NCI-H774 (cell line): ENCODE results near the gene CDC42BPB.

Source experiments
- DNase-seq: peaks from one replicate; lab custom pipeline; 2025; lab: John Stamatoyannopoulos, UW

Gene CDC42BPB

DNA sequence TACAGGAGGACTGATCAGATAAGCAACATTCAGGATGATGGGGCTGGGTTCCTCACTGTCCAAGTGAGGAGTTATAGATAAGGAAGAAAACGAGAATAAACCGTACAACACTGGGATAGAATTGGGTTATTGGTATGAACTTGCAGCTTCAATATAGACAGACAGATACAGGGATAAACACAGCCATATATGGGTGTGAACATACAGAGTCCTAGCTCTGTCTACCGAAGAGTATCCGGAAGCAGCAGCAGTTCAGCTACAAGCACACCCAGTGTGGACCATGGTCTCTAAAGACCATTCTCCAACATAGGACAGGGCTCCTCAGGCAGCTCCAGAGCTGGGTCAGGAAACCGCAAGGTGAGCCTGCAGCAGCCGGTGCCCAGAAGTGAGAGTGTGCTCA, 40.8 kb downstream of the CDC42BPB start:
- DNase-seq, result no peak

DNA sequence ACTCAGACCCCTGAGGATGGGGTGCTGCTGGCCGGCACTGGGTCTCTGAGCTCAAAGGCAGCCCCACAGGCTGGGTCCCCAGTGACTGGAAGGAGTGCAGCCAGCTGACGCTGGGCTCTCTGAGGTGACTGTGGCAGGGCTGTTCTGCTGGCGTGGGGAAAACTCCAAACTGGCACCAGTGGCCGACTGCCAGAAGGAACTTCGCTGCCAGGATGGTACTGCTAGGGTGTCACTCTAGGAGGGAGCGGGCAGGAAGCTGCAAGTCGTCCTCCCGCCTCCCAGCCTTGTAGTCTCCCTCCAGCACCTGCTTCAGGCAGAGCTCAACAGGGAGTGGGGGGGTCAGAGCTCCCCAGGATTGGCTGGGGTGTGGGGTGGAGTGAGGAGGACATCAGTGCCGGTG, 41.3 kb downstream of the CDC42BPB start:
- no peak for DNase-seq

DNA sequence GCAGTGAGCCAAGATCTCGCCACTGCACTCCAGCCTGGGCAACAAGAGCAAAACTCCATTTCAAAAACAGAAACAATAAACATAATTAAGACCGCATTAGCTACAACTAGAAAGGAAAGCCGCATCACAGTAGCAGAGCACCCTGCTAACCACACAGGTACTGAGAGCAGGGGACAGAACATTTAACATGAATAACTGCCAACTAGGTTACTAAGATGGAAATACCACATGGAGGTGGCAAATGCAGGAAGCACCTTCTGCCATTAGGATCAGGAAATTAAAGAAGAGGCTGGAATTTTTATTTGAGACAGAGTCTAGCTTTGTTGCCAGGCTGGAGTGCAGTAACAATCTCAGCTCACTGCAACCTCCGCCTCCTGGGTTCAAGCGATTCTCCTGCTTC, 41.9 kb downstream of the CDC42BPB start:
- no peak for DNase-seq

DNA sequence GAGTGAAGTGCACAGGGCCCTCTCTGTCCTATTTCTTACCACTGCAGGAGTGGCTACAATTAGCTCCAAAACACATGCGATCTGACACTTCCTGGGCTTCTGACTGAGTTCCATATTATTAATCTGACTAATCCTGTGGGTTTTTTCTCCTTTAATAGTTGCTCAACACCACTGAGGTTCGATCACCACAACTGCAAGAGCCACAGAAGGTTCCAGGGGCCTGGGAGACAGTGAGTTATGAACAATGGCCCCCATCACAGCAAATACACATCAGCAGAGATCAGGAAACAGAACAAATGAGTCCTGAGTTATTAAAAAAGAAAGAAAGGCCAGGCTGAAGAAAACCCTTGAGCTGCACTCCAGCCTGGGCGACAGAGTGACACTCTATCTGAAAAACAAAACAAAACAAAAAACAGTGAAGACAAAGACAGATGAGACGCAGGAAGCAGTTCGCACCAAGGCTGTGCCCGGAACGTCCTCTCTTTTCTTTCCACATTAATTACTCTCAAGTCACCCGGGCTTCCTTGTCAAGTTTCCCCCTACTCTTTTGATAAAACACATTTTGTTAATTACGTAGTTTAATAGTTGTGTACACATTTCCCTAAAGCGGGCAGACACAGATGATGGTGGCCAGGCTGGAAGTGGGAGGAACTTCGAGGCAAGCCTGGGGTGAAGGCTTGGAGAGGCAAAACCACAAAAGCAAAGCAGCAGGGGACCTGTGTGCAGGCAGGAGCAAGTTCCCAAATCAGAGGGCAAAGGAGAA, 42.7 kb downstream of the CDC42BPB start:
- DNase-seq, result no peak

DNA sequence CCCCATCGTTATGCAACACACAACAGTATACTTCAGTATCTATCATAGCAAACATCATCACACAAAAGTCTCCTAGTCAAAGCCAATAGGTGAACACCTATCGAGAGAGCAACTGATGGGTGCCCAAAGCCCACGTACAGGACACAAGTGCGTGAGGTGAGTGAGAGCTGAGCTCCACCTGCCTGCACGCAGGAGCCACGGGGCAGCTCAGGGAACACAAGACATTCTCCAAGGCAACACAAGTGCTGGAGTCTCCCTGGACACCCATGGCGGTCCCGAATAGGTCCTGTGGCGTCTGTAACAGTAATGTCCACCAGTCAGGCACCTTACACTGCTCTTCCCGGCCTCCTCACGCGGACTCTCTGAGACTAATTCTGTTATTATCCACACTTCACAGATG, 44.3 kb downstream of the CDC42BPB start:
- DNase-seq, result no peak

DNA sequence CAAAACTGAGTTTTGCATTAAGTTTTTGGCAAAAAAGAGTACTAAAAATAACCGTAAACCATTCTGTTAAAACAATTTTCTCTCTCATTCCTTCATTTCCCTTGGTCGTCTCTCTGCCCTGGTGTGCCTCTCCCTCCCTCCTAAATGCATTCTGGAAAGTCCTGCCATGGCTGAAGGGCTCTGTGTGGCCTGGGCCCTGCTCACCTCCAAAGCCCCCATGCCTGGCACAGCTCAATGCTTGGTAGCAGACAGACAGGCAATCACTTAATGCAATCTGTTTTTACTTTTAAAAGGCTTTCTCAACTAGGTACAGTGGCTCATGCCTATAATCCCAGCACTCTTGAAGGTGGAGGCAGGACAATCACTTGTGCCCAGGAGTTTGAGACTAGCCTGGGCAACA, 47.8 kb downstream of the CDC42BPB start:
- DNase-seq, result no peak

DNA sequence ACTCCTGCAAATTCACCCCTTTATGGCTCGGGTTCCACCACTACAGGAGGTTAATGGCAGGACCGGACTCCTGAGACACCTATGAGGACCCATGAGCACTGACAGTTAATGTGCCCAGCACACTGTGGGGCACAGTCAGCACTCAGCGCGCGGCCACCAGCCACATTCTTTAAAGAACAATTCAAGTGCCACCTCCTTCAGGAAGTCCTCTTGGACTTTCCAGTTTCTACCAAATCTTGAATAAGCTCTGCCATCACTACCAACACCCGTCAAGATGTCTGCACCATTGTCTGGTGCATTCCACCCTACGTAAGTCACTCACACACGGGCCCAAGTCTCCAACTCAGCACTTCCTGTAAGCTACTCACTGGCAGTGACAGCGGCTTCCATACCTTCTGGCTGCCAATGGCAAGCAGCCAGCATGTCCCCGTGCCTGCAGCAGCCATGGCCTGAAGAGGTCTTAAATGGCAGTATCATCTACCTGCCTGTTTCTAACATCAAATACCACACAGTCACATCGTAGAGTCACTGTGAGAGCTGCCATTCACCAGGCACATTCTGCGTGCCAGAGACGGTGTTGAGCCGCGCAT, 48.5 kb downstream of the CDC42BPB start:
- no peak for DNase-seq

DNA sequence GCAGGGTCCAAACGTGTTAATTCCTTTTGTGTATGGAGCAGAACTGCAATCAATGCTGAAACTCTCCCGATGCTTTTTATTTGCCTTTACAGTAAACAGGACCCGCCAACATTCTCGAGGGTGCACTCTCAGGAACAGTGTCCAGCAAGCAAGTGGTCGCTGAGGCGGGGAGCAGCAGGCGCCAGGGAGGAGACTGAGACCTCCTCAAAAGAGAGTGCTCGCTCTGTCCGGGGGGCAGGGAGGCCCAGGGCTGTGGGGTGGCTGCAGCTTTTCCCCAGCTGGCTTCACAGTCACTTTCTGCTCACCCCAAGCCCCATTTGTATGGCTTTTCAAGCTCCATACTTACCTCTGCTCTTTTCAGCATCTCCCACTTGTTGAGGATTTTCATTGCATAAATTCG, 49.2 kb downstream of the CDC42BPB start:
- DNase-seq, result no peak

DNA sequence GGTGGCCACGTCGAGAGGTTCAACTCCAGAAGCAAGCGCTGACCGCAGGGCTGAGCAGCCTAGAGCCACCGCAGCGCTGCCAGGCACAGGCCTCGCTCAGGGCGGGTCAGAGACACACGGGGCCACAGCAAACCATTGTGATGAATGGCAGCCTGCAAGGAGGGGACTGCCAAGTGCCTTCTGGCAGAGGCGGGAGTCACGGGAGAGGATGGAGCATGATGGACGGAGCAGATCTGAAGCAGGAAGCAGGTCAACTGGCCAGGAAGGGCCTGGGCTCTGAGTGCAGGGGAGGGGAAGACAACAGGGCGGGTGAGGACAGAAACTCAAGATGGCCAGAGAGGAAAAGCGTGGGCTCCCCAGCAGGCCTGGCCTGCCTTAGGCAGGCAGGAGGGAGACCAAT, 49.8 kb downstream of the CDC42BPB start:
- DNase-seq, result no peak

DNA sequence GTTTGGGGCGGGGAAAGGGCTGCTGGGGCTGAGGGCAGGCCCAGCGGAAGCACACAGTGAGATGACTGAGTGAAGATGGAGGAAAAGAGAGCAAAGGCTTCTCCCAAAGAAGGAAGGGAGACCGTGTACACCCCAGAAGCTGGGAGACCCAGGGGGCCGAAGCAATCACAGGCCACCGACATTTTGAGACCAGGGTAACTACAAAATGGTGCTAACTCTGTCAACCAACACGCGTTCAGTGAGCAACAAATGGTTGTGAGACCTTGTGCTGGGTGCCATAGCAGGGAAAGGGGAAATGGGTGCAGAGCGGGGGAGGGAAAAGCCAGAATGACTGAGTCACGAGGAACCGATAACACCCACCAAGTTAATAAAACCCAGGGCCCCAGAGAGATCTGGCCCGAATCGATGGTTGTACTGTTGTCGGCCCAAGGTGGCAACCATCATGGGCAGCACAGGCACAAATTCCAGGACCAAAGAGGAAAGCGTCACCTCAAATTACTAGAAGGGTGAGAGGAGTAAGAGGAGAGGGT, 50.3 kb downstream of the CDC42BPB start:
- no peak for DNase-seq

DNA sequence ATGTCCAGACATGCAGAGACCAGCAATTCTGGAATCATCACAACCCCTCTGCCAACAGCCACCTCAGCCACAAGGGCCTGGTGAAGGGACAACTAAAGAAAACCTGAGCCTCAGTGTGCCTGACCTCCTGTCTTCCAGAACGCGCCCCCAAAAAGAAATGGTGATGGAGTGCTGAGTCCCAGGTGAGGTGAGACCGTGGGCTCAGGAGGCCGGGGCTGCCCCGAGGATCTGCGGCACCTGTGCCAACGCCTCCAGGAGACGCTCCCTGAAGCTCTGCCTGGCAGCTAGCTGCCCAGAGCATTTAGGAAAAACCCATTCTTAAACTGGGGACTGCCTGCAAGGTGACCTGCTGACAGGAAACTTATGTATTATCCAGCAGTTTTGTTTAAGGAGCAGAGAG, 51.2 kb downstream of the CDC42BPB start:
- DNase-seq, result no peak

DNA sequence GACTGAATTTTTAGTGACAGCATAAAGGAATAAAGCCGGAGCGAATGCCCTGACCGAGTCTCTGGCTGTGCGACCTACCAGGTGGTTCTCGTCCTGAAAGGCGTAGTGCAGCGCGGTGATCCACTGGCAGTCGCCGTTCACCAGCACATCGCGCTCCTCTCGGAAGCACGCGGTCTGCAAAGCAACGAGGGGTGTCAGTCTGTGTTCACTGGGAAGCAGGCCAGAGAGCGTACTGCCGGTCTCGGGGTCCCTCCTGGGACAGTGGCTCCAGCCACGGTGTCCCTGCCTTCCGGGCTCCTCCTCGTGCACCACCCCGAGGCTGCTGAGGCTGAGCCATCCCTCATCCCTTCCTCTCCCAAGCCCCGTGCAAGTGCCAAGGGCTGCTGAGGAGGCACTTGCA, 53.5 kb downstream of the CDC42BPB start:
- DNase-seq, result no peak

DNA sequence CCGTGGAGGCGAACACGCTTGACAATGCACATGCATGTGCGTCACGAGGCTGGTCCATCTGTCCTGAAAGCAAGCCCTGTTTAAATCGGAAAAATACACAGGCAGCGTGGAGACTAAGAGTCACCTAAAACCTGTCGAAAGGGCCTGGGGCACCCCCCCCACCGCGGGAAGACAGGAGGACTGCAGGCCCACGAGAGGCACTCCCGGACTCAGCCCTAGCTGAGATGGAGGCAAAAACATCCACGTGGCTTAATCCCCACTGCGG, 54.1 kb downstream of the CDC42BPB start:
- no peak for DNase-seq

DNA sequence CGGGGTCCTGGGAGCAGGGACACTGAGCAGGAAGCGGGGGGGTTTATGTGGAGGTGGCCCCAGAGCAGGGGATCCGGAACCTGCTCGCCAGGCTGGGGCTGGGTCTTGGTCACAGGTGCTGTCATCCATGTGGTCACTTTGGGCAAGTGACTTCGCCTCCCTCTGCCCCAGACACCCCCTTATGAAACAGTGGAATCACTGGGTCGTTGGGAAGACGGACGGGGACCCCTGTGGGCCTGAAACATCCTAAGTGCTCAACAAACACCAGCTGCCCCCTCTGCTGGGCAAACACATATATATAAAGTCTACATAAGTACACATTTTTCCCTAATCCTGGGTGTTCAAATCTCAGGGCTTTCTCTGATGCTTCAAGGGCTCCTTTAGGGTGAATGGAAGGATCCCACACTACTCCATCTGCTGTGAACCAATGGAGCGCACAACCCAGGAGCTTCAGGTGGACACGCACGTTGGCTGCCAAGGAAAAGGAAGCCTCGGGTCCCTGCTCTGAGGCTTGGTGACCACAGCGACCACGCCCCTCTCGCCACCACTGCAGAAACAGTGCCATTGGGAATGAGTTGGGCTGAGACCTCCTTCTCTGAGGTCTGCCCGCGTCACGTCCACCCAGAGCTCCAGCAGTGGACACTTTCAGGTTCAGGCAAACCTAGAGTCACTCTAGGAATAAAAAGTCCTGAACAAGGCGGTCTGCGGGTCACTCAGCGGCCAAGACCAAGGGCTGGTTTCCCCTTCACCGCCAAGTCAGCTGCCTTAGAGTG, 54.6 kb downstream of the CDC42BPB start:
- DNase-seq, result no peak

DNA sequence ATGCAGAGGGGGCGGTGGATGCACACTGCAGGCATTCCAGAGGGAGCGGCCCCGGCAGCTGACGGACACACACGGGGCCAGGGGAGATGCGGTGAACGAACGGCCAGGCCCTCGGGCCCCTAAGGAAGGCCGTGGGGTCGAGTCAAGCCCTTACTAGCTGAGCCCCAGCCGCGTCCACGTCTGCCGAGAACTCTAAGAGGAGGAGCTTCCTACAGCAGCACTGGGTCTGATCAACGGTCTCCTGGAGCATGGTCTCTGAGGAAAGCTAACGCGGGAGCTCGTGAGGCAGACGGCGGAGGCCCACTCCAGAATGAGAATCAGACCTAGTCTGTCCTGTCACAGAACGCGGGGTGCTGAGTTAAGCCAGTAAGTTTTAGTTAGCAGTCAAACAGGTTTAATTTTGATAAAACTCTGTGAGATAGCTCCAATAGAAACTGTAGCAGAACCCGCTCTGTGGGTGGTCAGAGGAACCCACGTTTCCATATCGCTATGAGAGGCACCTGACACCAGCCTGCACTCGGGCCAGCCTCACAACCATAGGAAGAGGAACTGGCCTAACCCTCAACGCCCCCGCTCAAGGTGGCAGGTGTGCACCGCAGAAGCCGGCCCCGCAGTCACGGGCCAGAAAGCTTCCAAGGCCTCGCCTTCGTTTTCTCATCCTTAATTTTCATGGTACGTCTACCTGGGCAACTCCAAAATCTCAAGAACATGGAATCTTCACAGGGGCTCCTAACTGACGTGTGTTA, 55.5 kb downstream of the CDC42BPB start:
- no peak for DNase-seq

DNA sequence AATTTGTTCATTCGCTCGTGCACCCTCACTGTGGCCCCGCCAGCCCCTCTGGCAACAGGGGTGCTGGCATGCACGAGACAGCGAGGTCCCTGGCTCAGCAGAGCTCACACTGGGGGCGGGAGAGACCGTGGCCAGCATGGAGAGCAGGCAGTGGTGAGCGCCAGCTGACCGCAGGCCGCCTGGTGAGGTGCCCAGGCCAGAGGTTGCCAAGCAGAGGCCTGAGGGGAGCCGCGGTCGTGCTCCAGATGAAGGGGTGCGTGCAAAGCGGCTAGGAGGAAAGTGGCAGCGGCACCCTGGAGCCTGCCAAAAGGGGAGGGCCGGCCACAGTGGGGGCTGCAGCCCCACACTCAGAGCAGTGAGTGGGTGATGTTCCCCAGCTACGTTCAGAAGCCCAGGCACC, 56.1 kb downstream of the CDC42BPB start:
- no peak for DNase-seq

DNA sequence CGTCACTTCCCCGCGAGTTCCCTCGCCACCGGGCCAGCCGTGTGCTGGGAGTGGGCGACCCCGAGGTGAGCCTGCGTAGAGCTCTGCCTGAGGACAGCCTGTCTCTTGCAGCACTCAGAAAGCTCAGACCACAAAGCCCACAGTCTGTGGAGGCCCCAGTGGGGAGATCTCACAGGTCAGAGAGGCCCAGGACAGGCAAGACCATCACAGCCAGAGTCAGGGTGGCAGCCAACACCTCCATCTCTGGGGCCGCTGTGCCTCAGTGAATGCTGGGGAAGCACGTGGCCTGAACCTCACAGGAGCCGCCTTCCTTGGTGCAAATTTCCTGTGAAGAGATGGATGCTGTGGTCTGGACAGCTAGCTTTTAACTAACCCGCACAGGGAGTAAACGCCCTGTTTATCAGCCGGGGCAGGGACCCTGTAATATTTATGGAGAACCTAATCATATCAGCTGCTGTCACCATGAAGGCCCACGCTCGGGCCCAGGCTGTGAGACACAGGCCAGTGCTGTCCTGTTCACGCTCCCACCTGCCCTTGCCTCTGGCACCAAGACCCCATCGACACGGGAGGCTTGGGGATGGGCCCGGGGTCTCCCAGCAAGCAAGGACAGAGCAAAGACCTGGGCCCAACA, 56.9 kb downstream of the CDC42BPB start:
- no peak for DNase-seq

DNA sequence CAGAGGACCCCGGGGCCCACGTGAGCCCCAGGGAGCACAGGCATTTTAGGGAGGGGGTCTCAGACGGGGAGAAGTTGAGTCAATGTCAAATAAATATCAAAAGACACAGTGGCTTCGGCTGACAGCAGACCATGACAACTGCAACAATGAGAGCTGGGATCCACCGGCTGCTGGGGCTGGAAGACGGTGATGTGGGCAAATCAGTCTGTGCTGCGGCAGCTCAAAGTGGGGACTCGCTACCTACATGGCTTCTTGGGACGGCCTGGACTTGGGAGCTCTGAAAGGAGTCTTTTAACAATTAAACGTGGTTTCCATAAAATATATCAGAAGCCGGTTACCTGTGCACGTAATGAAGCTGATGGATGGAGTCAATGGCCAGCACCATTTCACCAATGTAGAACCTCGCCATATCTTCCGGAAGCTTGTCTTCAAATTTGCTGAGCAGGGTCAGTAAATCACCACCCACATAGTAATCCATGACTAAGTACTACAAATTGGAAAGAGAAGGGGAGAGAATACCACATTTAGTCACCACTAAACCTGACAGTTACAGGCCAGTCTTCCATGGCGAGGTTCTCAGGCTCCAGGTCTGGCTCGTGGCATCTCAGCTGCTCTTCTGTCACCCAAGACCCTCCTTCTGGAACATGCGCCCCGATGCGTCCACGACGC, 58.0 kb downstream of the CDC42BPB start:
- no peak for DNase-seq

DNA sequence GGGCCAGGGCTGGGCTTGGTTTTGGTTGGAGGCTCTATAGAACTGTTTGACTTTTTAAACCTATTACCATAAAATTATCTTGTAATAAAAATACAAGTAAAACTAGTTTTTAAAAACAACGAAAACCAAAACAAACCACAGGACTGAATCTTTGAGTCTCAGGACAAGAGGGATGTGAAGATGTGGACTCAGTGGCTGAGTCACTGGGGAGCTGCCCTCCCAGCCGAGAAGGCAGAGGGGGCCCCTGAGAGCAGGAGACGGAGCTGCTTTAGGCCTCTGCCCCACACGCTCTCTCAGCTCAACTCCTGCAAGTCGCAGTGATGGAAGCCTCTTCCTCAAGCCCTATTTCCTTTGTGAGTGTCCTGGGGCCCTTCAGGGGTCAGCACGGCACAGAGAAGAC, 59.0 kb downstream of the CDC42BPB start:
- DNase-seq, result no peak

DNA sequence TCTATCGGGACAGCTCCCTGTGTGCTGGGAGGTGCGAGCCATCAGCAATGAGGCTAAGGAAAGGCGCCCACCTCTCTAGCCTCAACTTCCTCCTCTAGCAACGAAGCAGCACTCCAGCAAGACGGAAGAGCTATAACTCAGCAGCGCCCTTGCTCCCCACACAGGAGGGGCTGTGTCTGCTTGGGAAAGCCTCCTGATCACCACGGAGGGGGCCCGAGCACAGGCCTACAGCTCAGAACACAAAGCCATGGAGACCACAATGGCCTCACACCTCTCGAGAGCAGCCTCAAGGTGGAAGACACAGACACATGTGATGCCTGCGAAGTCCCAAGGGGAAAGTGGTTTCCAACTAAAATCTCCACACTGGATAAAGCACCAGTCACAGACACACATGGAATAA, 60.4 kb downstream of the CDC42BPB start:
- no peak for DNase-seq

DNA sequence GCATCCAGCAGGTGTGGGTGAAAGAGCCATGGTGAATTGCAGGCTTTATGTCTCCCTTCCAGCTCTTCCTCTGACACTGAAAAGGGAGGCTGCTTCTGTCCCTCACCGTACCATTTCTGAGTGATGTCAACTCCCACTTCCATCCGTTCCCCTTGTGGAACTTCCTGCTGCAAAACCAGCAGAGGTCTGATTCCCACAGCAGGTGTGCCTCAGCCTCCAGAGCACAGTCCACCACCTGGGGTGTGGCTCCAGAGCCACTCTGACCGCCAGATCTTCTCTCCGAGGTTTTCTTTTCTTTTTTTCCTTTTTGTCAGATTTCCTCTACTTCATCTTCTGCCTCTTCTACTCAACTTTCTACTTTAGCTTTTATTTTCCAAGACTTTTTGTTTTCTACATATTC, 62.7 kb downstream of the CDC42BPB start:
- no peak for DNase-seq

DNA sequence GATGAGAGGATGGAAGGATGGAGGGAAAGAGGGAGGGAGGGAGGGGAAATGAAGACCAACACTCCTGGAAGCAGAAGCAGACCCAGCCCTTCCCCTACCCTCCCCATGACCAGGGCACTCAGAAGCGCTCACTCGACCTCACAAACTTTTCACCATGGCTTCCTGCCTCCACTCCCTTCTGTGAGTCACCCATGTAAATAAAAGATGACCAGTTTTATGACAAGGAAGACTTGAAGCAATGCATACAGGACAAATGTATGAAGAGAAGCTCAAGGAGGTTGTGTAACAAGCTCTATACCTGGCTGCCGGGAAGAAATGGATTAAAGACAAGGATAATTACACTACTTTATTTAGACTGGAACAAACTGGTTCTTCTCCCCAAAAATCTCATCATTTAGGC, 63.8 kb downstream of the CDC42BPB start:
- DNase-seq, result no peak
